ENCODE measurements around the gene PLEKHM3.

DNA sequence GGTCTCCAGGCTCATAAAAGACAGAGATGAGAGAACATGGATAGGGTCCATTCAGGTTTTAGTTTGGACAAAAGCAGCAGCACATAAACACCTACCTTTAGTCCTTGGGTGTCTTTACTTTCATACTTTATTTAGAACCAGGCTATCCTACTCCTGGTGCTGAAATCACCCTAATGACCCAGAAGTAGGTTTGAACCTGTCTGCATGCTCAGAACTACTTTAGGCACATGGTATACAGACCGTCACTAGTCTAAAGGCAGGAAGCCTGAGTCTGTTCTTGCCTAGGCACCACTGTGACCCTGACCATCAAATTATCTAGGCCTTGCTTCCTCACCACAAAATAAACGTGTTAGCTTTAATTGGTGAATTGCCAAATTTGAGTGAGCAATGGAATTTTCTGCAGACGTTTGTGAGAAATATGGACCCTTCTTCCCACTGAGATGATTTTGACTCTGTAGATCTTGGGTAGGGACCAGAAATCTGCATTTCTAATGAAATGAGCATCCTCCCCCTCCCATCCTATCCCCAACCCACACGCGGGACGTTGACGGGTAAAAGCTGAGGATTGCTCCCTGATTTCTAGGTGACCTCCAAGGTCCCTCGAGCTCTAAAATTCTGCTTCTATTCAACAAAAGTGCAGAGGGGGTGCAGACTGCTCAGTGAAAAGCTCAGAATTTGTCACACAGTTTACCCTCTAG lies 75.1 kb downstream of the PLEKHM3 start:
- TF ChIP-seq EZH2 (IDR thresholded peaks at IDR 0.05; ENCODE audit: insufficient read depth, poor library complexity, severe bottlenecking) (no peak), EZH2phosphoT487 (IDR thresholded peaks at IDR 0.05; ENCODE audit: insufficient read depth, low read depth) (no peak)
